Stimulated activated CD4-positive, alpha-beta T cell treated with anti-CD3 and anti-CD28 coated beads, Interleukin-15, amount 100 ng/mL, for 48 hours (primary cell): ENCODE data around the gene PRKAR1A.

Source experiments
- DNase-seq, 2 donors: peaks; one replicate each; pipeline ENCODE4 v3.0.0-alpha.2; 2020; ENCODE audit warnings: low read depth in 2 of 2

PRKAR1A gene

DNA sequence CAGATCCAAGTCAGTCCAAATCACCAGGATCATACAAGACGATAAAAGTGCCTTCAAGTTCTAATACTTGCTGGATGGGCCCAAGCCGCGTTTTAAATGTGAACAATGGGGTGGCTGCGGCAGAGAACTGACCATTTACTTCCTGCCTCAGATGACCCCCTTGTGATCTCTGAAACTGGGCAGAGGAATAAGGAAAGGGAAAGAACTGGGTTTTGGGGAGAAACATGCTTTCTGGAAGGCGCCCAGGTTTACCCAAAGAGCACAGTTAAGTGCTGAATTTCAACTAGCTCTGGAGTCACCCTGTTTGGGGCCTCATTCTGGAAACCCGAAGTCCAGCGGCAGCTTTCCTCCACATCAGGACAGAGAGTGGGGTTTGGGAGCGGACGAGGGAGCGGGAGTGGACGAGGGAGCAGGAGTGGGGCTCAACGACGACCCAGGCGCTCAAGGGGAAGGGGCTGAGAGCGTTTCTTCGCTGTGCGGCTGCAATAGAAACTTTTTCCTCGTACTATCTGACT lies 87.4 kb downstream of the PRKAR1A start:
- no peak for DNase-seq

DNA sequence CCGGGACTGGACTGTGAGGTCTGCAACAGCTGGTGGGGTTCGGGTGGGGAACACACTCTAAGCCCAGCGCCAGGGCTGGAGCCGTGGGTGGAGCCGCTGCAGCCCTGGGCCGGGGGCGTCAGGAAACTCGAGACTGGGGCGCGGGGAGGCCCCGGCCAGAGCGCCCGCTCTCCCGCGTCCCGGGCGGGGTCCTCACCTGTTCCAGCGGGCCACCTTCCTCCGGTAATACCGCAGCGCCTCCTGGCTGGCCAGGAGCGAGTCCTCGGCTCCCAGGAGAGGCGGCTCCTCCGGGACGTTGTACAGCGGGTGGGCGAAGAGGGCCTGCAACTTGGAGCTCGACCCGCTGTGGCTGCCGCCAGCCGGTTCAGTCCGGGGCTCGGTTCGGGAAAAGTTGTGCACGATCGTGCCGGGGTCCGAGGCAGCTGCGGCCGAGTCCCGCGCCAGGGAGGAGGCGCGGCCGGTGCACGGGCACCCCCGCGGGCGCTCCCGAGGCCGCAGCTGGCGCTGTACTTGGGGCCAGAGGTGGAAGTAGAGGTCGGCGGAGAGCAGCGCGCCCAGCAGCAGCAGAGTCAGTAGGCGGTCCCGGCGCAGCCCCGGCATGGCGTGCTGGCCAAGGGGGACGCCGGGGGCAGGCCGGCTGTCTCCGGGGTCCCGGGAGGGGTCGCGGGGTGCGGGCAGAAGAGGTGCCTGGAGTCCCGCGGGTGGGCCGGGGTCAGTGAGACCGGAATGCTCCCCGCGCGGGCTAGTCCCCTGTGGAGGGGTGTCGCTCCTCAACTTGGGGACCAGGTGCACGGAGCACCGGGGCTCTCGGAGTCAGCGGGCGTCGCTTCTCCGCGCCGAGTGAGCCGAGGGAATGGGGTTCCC lies 88.1 kb downstream of the PRKAR1A start:
- DNase-seq = no peak
